Right ventricle myocardium superior (tissue), 1 donor: ENCODE data around the gene TAAR9. TPM values are rescaled to one million over a fixed set of nuclear protein-coding genes. Genes with fewer than 3 reads are reported as not detected.

Experiments
- ATAC-seq: fragments of 200-7000 bp; cut with Tn5 transposase; one replicate; pipeline ENCODE4 v1.9.1; 2020; ENCODE audit warnings: mild to moderate bottlenecking; ENCODE audit not compliant: poor library complexity
- DNase-seq: peaks from one replicate; pipeline ENCODE4 v3.0.0-alpha.2; 2020
- intact Hi-C: fragments of 100-400 bp; cut with DNase I; formaldehyde crosslinking; loops from one replicate; pipeline ENCODE4 v1.11.2; 2022
- long read RNA-seq: library from polyadenylated mRNA; unstranded; transcript quantifications from one replicate; pipeline ENCODE4 v2.0.0, GENCODE V29; 2021
- total RNA-seq: library from RNA; stranded (reverse); fragmentation: NEBNext Ultra II Directional; extraction: Animal tissue kit (Norgen Biotek cat#: 25700); gene quantifications from one replicate; pipeline ENCODE4 v1.2.1, GENCODE V29; 2021
- donor health status: DM: no; HTN: yes; CAD: no; lungs with severe emphysema.

Gene TAAR9
- not detected for total RNA-seq
- long read RNA-seq, result 0 reads

- DNase-seq (no peak), ATAC-seq (no peak)
- intact Hi-C loops, result no loop called here
Observed at GRCh38 chr6:132537977-132538376, at the start of gene TAAR9. Gene TAAR9 (plus strand): TSS chr6:132538277. CDS start chr6:132538290, 13 bp downstream.

GRCh38 chr6:132489376-132489775 lies 48.7 kb upstream of the TAAR9 start:
- no peak for DNase-seq
- ATAC-seq, result no peak
- intact Hi-C loops, result no loop called here

GRCh38 chr6:132490024-132490423 lies 48.1 kb upstream of the TAAR9 start:
- DNase-seq, result no peak
- ATAC-seq, result peak; percentile 67
- intact Hi-C loops, result no loop called here

- intact Hi-C loops, result no loop called here
- ATAC-seq, result peak; percentile 63
- no peak for DNase-seq
Observed at GRCh38 chr6:132490478-132491204, 47.4 kb upstream of the TAAR9 start.

- intact Hi-C loops, result no loop called here
- ATAC-seq (peak; percentile 24), DNase-seq (no peak)
Observed at GRCh38 chr6:132491303-132491702, 46.8 kb upstream of the TAAR9 start.

GRCh38 chr6:132491881-132492280 lies 46.2 kb upstream of the TAAR9 start:
- intact Hi-C loops, result no loop called here
- DNase-seq (no peak), ATAC-seq (no peak)

GRCh38 chr6:132494954-132495353 lies 43.1 kb upstream of the TAAR9 start:
- DNase-seq, result no peak
- intact Hi-C loops, result no loop called here
- ATAC-seq, result no peak

- ATAC-seq (no peak), DNase-seq (no peak)
Observed at GRCh38 chr6:132495604-132496079, 42.4 kb upstream of the TAAR9 start.

GRCh38 chr6:132496519-132497180 lies 41.4 kb upstream of the TAAR9 start:
- no peak for DNase-seq
- ATAC-seq, result no peak
- intact Hi-C loops, result no loop called here

More at GRCh38 chr6:132495604-132496079, 42.4 kb upstream of the TAAR9 start:
- intact Hi-C loops, result no loop called here

GRCh38 chr6:132498638-132499037 lies 39.4 kb upstream of the TAAR9 start:
- intact Hi-C loops, result no loop called here
- DNase-seq, result no peak
- ATAC-seq, result no peak

- intact Hi-C loops, result no loop called here
- DNase-seq (no peak), ATAC-seq (peak; percentile 58)
Observed at GRCh38 chr6:132499757-132500156, 38.3 kb upstream of the TAAR9 start.

GRCh38 chr6:132504757-132505156 lies 33.3 kb upstream of the TAAR9 start:
- intact Hi-C loops, result no loop called here
- no peak for ATAC-seq
- DNase-seq, result no peak

- ATAC-seq (no peak), DNase-seq (no peak)
- intact Hi-C loops, result no loop called here
Observed at GRCh38 chr6:132505158-132505557, 32.9 kb upstream of the TAAR9 start.

- intact Hi-C loops, result no loop called here
- no peak for ATAC-seq
Observed at GRCh38 chr6:132506461-132506860, 31.6 kb upstream of the TAAR9 start.

GRCh38 chr6:132506869-132507808 lies 30.9 kb upstream of the TAAR9 start:
- DNase-seq (no peak), ATAC-seq (no peak)
- intact Hi-C loops, result no loop called here

More at GRCh38 chr6:132506461-132506860, 31.6 kb upstream of the TAAR9 start:
- no peak for DNase-seq

- DNase-seq (no peak), ATAC-seq (no peak)
- intact Hi-C loops, result loop anchor here (10.0 kb wide), 1 partner anchor 303 kb away; the partner anchor contains the start of gene RPS12
Observed at GRCh38 chr6:132511210-132511830, 26.8 kb upstream of the TAAR9 start.

GRCh38 chr6:132511831-132512220 lies 26.3 kb upstream of the TAAR9 start:
- intact Hi-C loops, result loop anchor here (10.0 kb wide), 1 partner anchor 303 kb away; the partner anchor contains the start of gene RPS12
- ATAC-seq (no peak), DNase-seq (no peak)

- DNase-seq, result no peak
Observed at GRCh38 chr6:132512342-132512637, 25.8 kb upstream of the TAAR9 start.

More at GRCh38 chr6:132512342-132512637, 25.8 kb upstream of the TAAR9 start:
- intact Hi-C loops, result loop anchor here (10.0 kb wide), 1 partner anchor 303 kb away; the partner anchor contains the start of gene RPS12
- ATAC-seq, result no peak
